GM13976 (cell line): ENCODE data around the gene ARHGEF2.
A peak's percentile ranks its signal among the peaks of the same experiment; 100 is the strongest.

Source experiments
- DNase-seq: peaks from one replicate; pipeline ENCODE4 v3.0.0; 2012; ENCODE audit warnings: low spot score
- CTCF ChIP-seq: IDR thresholded peaks from 2 replicates; pipeline ENCODE4 v1.5.1; 2012; ENCODE audit warnings: borderline replicate concordance, mild to moderate bottlenecking; ENCODE audit not compliant: insufficient read depth; ENCODE audit errors: extremely low read depth, missing control alignments, control extremely low read depth
- in situ Hi-C: fragments of 300-500 bp; cut with MboI; formaldehyde crosslinking; loops from one replicate; pipeline ENCODE4 v1.12.0; 2022; ENCODE audit warnings: low sequenced_read_pairs, mixed read lengths, inconsistent platforms; ENCODE audit not compliant: unreplicated experiment

The ARHGEF2 gene

GRCh38 chr1:155981266-155982088 is 3.1 kb upstream of the ARHGEF2 start:
- peak; percentile 67 for DNase-seq
- in situ Hi-C loops: no loop called here
- TF ChIP-seq CTCF: no peak

- in situ Hi-C loops: no loop called here
- DNase-seq: peak; percentile 34
- no peak for TF ChIP-seq CTCF
These were observed 1.4 kb upstream of the ARHGEF2 start for GRCh38 chr1:155979597-155980343.

- no peak for TF ChIP-seq CTCF
- peak; percentile 51 for DNase-seq
- in situ Hi-C loops: no loop called here
These were observed 654 bp upstream of the ARHGEF2 start for GRCh38 chr1:155978973-155979429.

GRCh38 chr1:155977690-155978324 is 540 bp downstream of the ARHGEF2 start:
- in situ Hi-C loops: no loop called here
- no peak for TF ChIP-seq CTCF
- DNase-seq: peak; percentile 76

- TF ChIP-seq CTCF: no peak
- peak; percentile 25 for DNase-seq
- in situ Hi-C loops: no loop called here
These were observed 1.2 kb downstream of the ARHGEF2 start for GRCh38 chr1:155976913-155977689.
